Measurements from ENCODE around the gene RPTOR.

- TF ChIP-seq CTCF (tag by site-specific recombination; IDR thresholded peaks at IDR 0.05): no peak
- TF ChIP-seq ZNF626 (tag by site-specific recombination; IDR thresholded peaks at IDR 0.05): no peak
These were observed 262.4 kb downstream of the RPTOR start for GRCh38 chr17:80807014-80807413.
